ENCODE measurements around the gene TLR1. TPM values are rescaled to one million over a fixed set of nuclear protein-coding genes. Genes with fewer than 3 reads are reported as not detected.

Gene TLR1
- total RNA-seq, 1 experiment from 2014 or later, result not detected

DNA sequence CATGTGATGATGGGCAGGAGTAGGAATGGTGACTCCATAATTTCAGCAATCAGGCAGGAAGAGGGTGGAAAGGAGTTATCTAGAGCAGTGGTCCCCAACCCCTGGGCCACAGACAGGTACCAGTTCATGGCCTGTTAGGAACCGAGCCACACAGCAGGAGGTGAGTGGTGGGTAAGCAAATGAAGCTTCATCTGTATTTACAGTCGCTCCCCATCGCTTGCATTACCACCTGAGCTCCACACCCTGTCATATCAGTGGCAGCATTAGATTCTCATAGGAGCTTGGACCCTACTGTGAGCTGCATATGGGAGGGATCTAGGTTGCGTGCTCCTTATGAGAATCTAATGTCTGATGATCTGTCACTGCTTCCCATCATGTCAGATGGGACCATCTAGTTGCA, 20.4 kb downstream of the TLR1 start:
- no peaks in the 10 kb centered on the region for H3K4me1 ChIP-seq (ENCODE audit: insufficient read depth, low read length)

More for the DNA sequence above, 20.4 kb downstream of the TLR1 start:
- no peak overlapping the region for H3K4ac ChIP-seq (ENCODE audit: low read depth, low read length)
- no peak overlapping the region for H4K5ac ChIP-seq (ENCODE audit: insufficient read length, low read depth, low read length)
- no peak overlapping the region for H2BK15ac ChIP-seq (ENCODE audit: low read depth, low read length)
- H2BK12ac ChIP-seq (ENCODE audit: insufficient read length, low read depth, low read length), result no peak overlapping the region
- no peaks in the 10 kb centered on the region for H3K27me3 ChIP-seq (ENCODE audit: insufficient read depth, low read length)
- H3K9ac ChIP-seq (ENCODE audit: extremely low read depth, insufficient read length, low read length), result no peak overlapping the region
- no peak overlapping the region for H2AFZ ChIP-seq (ENCODE audit: low read length)
- Mint-ChIP-seq H3K36me3 (ENCODE audit: insufficient read depth in 1 of 3, low read depth in 3 of 3) (no peaks in the 10 kb centered on the region), H3K4me3 (no peak overlapping the region), H3K9me3 (no peaks in the 10 kb centered on the region; a peak in 1 of 5 replicates), H3K27ac (no peak overlapping the region), H3K27me3 (ENCODE audit: low read depth) (no peaks in the 10 kb centered on the region), H3K4me1 (no peaks in the 10 kb centered on the region)
- H3K23ac ChIP-seq (ENCODE audit: insufficient read length, low read depth, low read length), result no peak overlapping the region
- H3K23me2 ChIP-seq (ENCODE audit: insufficient read length, low read depth, low read length, poor library complexity, severe bottlenecking), result no peaks in the 10 kb centered on the region
- no peak overlapping the region for H3K14ac ChIP-seq (ENCODE audit: insufficient read depth, low read length)
- no peak overlapping the region for H3K4me2 ChIP-seq (ENCODE audit: insufficient read depth, insufficient read length, low read length)
- H4K91ac ChIP-seq (ENCODE audit: insufficient read length, low read depth, low read length), result no peak overlapping the region
- WGBS (ENCODE audit: extremely low coverage, insufficient read length, low lambda C conversion rate), result no CpG with 5 or more reads among the region's 4 CpGs
- H3K18ac ChIP-seq (ENCODE audit: insufficient read length, low read depth, low read length), result no peak overlapping the region
- H3T11ph ChIP-seq (ENCODE audit: low read length), result no peak overlapping the region
- no peaks in the 10 kb centered on the region for H4K20me1 ChIP-seq (ENCODE audit: control insufficient read depth, insufficient read depth, insufficient read length)
- TF ChIP-seq, protein P1, sequence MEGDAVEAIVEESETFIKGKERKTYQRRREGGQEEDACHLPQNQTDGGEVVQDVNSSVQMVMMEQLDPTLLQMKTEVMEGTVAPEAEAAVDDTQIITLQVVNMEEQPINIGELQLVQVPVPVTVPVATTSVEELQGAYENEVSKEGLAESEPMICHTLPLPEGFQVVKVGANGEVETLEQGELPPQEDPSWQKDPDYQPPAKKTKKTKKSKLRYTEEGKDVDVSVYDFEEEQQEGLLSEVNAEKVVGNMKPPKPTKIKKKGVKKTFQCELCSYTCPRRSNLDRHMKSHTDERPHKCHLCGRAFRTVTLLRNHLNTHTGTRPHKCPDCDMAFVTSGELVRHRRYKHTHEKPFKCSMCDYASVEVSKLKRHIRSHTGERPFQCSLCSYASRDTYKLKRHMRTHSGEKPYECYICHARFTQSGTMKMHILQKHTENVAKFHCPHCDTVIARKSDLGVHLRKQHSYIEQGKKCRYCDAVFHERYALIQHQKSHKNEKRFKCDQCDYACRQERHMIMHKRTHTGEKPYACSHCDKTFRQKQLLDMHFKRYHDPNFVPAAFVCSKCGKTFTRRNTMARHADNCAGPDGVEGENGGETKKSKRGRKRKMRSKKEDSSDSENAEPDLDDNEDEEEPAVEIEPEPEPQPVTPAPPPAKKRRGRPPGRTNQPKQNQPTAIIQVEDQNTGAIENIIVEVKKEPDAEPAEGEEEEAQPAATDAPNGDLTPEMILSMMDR (conservative IDR thresholded peaks at IDR 0.05), result no peak
- H3K27ac ChIP-seq (ENCODE audit: insufficient read length, low read depth, low read length), result no peak overlapping the region
- H2BK120ac ChIP-seq (ENCODE audit: low read depth, low read length, poor library complexity, severe bottlenecking), result no peak overlapping the region
- no peak overlapping the region for H4K8ac ChIP-seq (replicated peaks; ENCODE audit: insufficient read length, low read depth, low read length)
- no peaks in the 10 kb centered on the region for H3K79me1 ChIP-seq (ENCODE audit: insufficient read depth, low read depth, low read length, poor library complexity, severe bottlenecking)
- DNase-seq, result no peak
- no peak overlapping the region for H2AK5ac ChIP-seq (ENCODE audit: insufficient read length, low read length)
- H2BK5ac ChIP-seq (ENCODE audit: insufficient read length, low read length), result no peak overlapping the region
- H3K9me3 ChIP-seq (ENCODE audit: control insufficient read depth, low read depth, low read length), result no peaks in the 10 kb centered on the region
- H3K56ac ChIP-seq (ENCODE audit: insufficient read length, low read depth, low read length), result no peak overlapping the region
- H3K79me2 ChIP-seq (ENCODE audit: insufficient read depth, low read length), result no peaks in the 10 kb centered on the region
- no peak overlapping the region for H2BK20ac ChIP-seq (ENCODE audit: low read depth, low read length, poor library complexity, severe bottlenecking)
